NCI-H128 (cell line): ENCODE data around the gene NAP1L5.

Source experiments
- DNase-seq: peaks from one replicate; lab custom pipeline; 2025; ENCODE audit not compliant: unreplicated experiment; lab: John Stamatoyannopoulos, UW

Gene NAP1L5

DNA sequence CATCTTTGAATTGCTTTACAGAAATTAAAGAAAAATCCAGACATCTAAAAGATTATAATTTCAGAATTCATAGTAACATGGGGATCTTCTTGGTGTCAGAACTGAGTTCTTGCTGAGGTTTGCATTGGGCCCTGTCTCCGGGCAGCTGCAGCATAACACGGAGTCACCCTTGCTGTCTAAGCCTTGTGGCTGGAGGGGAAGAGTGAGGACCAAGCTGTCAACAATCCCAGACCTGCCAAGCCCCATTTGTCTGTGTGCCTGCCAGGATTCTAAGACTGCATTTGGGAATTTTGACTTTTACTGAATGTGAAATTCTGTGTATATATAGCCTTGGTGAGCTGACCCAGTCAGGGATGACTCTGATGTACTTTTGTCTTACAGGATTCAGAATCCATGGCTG, 25.2 kb upstream of the NAP1L5 start:
- no peak for DNase-seq

DNA sequence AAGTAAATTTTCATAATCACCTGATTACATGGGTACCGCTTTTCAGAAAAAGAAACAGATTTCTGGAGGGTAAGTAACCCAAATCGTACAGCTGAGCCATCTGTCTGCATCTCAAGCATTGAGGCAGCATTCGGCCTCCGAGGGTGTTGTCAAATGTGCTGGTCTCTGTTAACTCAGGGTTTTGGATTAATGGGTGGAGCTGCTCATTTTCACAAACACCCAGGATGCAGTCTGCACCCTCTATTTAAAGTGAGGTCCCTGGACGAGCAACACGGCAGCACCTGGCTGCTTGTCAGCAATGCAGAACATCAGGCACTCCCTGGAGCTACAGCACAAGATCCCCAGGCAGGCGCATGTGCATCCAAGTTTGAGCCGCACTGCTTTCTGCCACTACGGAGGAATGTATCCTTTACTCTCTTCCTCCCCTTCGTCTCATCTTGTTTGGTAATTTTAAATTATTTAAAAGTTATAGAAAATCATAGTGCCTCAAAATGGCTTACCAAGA, 24.7 kb upstream of the NAP1L5 start:
- DNase-seq: no peak

DNA sequence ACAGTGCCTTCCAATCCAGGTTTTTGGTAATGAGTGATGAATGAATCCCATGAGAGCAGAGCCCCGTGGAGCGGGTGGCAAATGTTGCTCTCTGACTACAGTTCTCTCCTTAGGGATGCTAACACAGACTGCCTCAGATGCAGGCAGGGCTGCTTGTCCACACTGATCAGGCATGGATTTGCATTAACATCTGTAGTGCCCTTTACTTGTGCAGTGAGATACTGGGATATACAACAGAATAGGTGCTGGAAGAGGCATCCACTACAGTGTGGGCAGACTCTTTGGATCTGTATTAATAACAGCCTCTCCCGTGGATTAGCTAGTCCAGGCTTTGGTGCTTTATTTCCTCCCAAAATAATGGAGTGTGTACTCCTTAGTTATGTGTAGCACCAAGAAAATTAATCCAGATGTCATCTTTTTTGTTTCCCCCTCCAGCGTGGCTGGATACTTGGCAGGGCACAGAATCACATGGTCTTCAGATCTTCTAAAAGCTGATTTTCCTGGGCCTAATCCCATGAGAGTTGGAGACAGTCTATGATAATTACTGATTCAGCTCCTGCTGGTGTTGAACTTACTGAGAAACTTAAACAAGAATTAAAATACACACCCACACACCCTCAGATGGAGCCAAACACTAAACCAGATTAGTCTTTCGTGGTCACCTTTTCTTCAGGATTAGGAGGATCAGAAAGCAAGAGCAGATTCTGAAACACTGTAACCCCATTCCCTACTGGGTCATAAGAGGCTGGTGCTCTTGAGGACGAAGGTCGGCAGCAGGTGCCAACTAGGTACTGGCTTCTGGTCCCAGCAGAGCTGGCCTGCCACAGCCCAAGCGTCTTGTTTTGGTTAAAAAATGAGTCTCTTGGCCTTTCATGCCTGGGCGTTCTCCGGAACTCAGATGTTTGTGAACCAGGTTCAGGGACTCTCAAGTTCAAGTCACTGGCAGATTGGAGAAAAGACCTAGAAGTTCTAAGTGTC, 23.1 kb upstream of the NAP1L5 start:
- DNase-seq: no peak

DNA sequence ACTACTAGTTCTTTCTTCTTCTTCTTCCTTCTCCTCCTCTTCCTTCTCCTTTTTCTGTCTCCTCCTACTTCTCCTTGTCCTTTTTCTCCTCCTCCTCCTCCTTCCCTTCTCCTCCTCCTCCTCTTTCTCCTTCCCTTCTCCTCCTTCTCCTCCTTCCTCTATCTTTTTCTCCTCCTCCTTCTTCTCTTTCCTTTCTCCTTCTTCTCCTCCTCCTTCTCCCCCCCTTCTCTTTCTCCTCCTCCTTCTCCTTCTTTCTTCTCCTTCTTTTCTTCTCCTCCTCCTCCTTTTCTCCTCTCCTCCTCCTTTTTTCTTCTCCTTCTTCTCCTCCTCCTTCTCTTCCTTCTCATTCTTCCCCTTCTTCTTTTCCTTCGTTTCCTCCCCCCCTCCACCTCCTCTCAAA, 21.8 kb upstream of the NAP1L5 start:
- no peak for DNase-seq

- DNase-seq: no peak
Observed at GRCh38 chr4:88718098-88718497, 20.5 kb upstream of the NAP1L5 start.

GRCh38 chr4:88713782-88714181, 16.2 kb upstream of the NAP1L5 start:
- no peak for DNase-seq

DNA sequence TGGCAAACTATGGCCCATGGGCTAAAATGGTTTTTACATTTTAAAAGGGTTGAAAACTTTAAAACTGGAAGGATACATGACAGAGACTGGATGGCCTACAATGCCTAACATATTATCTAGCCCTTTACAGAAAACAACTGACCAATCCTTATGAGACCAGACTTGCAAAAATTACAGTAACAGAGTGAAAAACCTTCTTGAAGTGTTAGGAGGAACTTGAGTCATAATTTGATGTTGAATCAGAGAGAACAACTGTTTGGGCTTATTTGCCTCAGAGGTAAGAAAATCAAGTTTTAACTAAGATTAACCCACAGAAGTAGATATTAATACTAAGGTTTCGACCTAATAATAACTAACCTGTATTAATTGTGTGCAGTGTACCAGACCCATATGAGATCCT, 12.4 kb upstream of the NAP1L5 start:
- no peak for DNase-seq

DNA sequence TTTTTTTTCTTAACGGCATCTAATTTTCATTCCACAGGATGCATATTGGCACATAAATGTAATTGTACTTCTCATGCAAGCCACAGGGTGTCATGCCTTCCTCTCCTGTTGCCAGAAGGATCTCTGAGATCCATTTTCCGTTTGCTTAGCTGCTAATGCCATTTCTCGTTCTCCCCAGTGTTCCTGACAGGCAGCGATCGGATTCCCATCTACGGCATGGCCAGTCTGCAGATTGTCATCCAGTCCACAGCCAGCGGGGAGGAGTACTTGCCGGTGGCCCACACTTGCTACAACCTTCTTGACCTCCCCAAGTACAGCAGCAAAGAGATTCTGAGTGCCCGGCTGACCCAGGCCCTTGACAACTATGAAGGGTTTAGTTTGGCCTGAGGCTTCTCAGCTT, 8.9 kb upstream of the NAP1L5 start:
- DNase-seq: no peak

- no peak for DNase-seq
Observed at GRCh38 chr4:88705805-88706492, 8.3 kb upstream of the NAP1L5 start.

GRCh38 chr4:88705223-88705622, 7.6 kb upstream of the NAP1L5 start:
- no peak for DNase-seq

GRCh38 chr4:88702782-88703181, 5.2 kb upstream of the NAP1L5 start:
- no peak for DNase-seq

DNA sequence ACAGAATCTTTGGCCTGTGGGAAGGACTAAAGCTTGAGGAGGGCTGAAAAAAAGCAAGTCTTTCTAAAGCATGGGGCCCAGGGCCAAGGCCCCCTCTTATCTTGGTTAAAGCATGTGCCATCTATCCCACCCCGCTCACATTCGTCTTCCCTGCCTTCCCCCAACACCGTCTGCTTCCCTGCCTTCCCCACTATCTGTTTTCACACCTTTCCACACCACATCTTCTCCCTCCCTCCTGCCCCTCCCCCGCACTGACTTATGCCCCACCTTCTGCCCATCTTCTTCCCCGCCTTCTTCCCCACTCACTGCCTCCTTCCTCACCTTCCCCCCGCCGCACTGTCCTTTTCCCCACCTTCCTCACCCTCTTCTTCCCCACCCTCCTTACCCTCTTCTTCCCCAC, 890 bp upstream of the NAP1L5 start:
- no peak for DNase-seq

GRCh38 chr4:88697141-88697540, 488 bp downstream of the NAP1L5 start:
- no peak for DNase-seq

DNA sequence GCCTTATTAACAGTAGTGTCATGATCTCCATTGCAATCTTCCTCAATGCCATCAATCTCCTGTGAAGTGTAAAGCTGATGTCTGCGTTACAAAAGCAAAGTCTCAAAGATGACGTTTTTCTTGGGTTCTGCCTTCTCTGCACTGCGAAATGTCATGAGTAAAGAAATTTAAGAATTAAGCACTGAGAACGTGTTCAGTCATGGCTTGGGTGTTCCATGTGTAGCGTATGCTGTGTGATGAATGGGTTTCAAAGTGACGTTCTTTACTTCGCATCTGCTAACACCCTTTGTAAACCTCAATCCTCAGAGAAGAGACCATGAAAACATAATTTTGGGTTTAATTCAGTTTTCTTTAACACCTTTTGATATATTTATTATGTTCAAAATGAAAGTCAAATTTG, 999 bp downstream of the NAP1L5 start:
- DNase-seq: no peak

GRCh38 chr4:88693792-88694191, 3.8 kb downstream of the NAP1L5 start:
- no peak for DNase-seq

DNA sequence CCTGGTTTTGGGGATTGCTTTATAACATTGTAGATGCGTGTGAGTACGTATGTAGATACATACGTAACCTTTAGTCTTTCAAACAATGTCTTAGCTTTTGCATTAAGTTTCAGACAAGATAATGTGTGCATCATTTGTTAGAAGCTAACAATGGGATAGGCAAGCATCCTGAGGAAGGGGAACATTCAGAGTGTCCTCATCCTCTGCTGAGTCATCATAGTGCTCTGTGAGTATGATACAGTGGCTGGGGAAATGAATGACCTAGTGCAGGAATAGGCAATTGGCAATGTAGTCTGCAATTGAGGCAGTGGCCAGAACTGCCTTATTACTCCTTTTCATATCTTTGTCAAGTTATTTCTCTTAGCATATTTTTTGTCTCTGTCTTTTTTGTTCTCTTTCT, 7.3 kb downstream of the NAP1L5 start:
- no peak for DNase-seq

GRCh38 chr4:88681209-88681608, 16.4 kb downstream of the NAP1L5 start:
- DNase-seq: no peak

GRCh38 chr4:88675543-88675942, 22.1 kb downstream of the NAP1L5 start:
- DNase-seq: no peak

- no peak for DNase-seq
Observed at GRCh38 chr4:88674979-88675378, 22.6 kb downstream of the NAP1L5 start.

DNA sequence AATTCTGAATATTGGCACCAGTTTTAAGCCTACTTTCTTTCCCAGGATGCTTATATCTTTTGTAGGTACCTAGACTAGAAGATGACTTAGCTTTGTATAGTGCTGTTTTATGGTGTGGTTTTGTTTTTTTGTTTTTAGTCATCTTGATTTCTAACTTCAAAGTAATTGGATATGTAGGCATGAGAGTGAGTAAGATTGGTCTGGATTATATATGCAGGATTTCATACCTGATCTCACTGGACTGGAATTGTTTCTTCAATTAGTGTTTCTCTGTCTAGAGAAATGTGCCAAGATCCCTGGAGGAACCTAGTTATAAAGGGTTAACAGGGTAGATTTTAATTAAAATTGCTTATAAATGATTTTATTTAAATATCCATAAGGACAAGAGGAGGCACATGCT, 23.1 kb downstream of the NAP1L5 start:
- DNase-seq: no peak

DNA sequence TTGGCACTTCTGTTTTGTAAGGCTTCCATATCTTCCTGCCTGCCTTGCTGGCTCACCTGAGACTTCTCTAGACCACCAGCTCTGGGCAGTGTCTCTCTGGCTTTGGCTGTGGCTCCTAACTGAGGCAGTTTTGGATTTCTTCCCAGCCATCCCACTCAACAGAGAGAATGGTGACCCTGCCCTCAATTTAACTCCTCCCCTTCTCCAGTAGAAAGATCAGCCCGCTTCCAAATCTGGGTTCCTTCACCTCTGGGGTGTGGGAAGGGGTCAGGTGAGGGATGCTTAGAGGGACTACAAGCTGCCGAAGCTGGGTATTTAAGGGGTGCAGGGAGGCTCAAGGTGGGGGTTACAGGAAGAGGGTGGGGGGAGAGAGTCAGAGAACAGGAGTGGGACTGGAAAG, 23.7 kb downstream of the NAP1L5 start:
- no peak for DNase-seq

DNA sequence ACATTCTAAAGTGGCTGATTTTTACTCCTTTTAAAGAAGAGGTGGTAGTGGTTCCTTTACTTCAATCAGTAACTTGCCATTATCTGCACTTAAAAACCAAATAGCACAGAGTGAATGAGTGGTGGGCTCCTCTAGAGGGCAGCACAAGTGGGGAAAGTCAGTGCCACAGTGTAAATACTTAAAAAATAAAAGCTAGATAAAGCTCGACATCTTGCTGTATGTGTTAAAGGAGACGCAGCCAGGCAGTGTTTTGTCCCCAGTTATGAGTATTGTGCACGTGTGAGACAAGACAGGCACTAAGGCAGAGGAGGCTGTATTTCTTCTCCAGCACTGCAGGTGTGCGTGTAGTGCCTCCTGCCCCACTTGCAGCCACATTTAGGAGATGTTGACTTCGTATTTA, 24.6 kb downstream of the NAP1L5 start:
- no peak for DNase-seq
